ENCODE measurements around the gene STXBP6.

The STXBP6 gene

DNA sequence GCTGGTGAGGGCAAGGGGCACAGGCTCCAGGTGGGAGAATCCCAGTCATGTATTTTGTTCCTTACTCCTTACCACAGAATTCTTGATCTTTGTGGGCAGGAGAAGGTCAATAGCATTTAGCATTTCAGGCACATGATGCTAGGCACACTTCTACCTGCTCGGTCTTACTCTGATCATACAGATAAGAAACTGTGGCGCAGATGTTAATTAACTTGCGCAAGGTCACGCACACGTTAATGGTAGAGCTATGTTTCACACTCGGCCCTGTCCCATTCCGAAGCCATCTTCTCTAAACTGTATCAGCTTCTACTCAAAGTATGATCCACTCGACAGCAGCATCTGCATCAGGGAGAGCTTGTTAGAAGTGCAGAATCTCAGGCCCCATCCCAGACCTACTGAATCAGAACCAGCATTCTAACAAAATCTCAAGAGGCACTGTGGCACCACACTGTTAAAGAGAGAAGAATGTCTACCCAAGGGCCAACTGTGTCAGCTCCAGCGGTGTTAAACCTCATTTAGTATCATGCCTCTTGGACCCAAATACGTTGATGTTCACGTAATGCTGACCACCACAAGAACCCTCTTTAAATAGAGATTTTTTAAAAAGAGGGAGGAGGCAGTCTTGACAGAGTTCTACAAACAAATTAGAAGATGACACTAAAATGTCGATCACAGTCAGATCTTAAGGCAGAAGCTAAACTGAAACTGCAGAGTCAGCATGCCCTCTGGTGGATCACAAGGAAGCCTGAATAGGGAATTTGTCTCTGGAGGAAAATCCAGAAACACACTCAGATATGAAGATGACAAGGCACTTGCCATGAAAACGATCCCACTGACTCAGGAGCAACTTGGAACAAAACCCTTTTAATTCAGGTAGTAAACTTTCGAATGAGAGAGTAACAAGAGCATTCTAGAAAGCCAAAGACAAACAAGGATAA, 7.3 kb downstream of the STXBP6 start:
- no peaks in the 10 kb centered on the region for H3K9me3 Mint-ChIP-seq

DNA sequence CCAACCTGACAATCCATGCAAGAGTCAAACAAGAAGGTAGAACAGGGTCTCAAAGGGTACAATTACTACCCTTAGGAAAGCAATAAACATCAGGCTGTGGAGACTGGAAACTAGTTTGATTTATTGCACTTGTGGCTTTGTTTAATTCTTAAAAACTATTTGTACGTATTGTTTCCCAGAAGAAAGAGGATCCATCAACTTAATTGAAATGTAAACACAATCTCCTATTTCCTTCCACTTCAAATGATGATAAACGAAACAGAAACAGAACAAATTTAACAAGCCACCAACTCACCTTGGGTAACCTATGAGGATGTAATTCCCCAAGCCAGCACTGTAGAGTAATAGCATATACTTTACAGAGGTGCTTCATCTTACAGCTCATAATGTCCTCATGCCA, 8.0 kb downstream of the STXBP6 start:
- Mint-ChIP-seq H3K9me3 (no peaks in the 10 kb centered on the region), H3K27ac (peak overlapping the region in 2 of 3 experiments; percentile 17 to 61), H3K4me3 (no peak overlapping the region), H3K27me3 (ENCODE audit: low read depth) (peaks cover 20% of the 10 kb centered on the region), H3K4me1 (peaks cover 9% of the 10 kb centered on the region), H3K36me3 (ENCODE audit: low read depth) (no peaks in the 10 kb centered on the region)
- TF ChIP-seq, protein P1, sequence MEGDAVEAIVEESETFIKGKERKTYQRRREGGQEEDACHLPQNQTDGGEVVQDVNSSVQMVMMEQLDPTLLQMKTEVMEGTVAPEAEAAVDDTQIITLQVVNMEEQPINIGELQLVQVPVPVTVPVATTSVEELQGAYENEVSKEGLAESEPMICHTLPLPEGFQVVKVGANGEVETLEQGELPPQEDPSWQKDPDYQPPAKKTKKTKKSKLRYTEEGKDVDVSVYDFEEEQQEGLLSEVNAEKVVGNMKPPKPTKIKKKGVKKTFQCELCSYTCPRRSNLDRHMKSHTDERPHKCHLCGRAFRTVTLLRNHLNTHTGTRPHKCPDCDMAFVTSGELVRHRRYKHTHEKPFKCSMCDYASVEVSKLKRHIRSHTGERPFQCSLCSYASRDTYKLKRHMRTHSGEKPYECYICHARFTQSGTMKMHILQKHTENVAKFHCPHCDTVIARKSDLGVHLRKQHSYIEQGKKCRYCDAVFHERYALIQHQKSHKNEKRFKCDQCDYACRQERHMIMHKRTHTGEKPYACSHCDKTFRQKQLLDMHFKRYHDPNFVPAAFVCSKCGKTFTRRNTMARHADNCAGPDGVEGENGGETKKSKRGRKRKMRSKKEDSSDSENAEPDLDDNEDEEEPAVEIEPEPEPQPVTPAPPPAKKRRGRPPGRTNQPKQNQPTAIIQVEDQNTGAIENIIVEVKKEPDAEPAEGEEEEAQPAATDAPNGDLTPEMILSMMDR (IDR thresholded peaks at IDR 0.05; ENCODE audit: unreplicated experiment in 3 of 3) = no peak

More for the DNA sequence above, 7.3 kb downstream of the STXBP6 start:
- peaks cover 9% of the 10 kb centered on the region for H3K4me1 Mint-ChIP-seq
- no peaks in the 10 kb centered on the region for H3K36me3 Mint-ChIP-seq (ENCODE audit: low read depth)
- peak overlapping the region in 1 of 3 experiments; percentile 18 for H3K4me3 Mint-ChIP-seq
- peak overlapping the region in 1 of 3 experiments; percentile 6 for H3K27ac Mint-ChIP-seq
- H3K27me3 Mint-ChIP-seq (ENCODE audit: low read depth) = peaks cover 27% of the 10 kb centered on the region
- TF ChIP-seq, protein P1 (IDR thresholded peaks at IDR 0.05; ENCODE audit: unreplicated experiment in 3 of 3) = peak; percentile 55 to 67 (median 63)

DNA sequence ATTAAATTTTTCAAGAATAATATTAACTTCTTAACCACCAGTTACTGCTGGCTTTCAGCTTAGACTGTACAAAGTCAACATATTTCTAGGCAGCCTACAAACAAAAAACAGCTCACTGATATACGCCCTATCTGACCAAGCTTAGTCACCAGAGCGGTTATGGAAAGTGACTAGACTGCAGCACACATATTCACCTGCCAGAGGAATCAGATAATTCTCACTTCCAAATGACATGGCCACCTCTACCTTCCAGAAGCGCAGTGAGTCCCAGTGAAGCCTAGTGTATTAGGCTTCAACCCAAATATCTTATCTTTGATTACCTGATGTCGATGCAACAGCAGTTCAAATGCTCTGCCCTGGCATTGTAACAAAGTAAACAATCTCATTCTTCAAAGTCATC, 8.5 kb downstream of the STXBP6 start:
- peaks cover 9% of the 10 kb centered on the region for H3K4me1 Mint-ChIP-seq
- peaks cover 16% of the 10 kb centered on the region for H3K27me3 Mint-ChIP-seq (ENCODE audit: low read depth)
- H3K36me3 Mint-ChIP-seq (ENCODE audit: low read depth) = no peaks in the 10 kb centered on the region
- no peaks in the 10 kb centered on the region for H3K9me3 Mint-ChIP-seq
- H3K4me3 Mint-ChIP-seq = no peak overlapping the region
- TF ChIP-seq, protein P1 (IDR thresholded peaks at IDR 0.05; ENCODE audit: unreplicated experiment in 3 of 3) = no peak
- peak overlapping the region in 2 of 3 experiments; percentile 17 to 61 for H3K27ac Mint-ChIP-seq

DNA sequence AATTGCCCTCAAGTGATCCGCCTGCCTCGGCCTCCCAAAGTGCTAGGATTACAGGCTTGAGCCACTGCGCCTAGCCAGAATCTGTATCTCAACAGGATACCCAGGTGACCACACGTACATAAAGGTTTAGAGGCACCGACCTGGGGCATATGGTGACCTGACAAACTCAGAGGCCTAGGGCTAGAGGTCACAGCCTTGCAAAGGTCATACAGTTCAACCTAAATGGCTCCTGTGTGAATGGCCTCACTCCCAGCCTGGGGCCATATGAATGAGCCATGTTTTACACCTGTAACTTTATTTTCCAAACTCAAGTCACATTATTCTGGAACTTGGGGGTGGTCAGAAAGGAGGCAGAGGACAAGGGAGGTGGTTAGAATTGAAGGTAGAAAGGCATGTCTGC, 10.0 kb downstream of the STXBP6 start:
- no peak overlapping the region for H3K4me3 Mint-ChIP-seq
- peaks cover 14% of the 10 kb centered on the region for H3K27me3 Mint-ChIP-seq (ENCODE audit: low read depth)
- TF ChIP-seq, protein P1 (IDR thresholded peaks at IDR 0.05; ENCODE audit: unreplicated experiment in 3 of 3) = no peak
- H3K9me3 Mint-ChIP-seq = no peaks in the 10 kb centered on the region
- peaks cover 9% of the 10 kb centered on the region for H3K4me1 Mint-ChIP-seq
- no peak overlapping the region for H3K27ac Mint-ChIP-seq
- no peaks in the 10 kb centered on the region for H3K36me3 Mint-ChIP-seq (ENCODE audit: low read depth)

DNA sequence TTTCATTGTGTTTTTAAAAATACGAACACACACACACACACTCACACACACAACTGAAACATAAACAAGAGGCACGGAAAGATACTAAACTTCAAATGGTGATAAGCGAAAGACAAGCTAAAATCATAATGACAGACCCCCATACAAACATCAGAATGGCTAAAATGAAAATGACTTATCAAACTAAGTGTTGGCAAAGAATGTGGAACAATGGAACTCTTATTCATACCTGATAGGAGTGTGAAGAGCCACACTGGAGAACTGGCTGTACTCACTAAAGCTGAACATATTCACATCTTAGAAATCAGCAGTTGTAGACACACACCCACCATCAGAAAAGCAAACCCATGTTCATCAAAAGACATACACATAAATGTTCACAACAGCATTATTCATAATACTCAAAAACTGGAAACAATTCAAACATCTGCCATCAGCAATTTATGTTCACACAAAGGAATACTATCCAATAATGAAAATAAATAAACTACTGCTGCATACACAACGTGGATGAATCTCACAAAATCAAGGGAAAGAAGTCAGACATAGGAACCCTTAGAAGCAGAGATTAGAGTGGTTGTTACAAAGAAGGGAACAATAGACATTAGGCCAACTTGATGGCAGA, 11.8 kb downstream of the STXBP6 start:
- peaks cover 9% of the 10 kb centered on the region for H3K4me1 Mint-ChIP-seq
- TF ChIP-seq, protein P1 (IDR thresholded peaks at IDR 0.05; ENCODE audit: unreplicated experiment in 3 of 3) = no peak
- no peaks in the 10 kb centered on the region for H3K9me3 Mint-ChIP-seq
- peaks cover 5% of the 10 kb centered on the region for H3K27me3 Mint-ChIP-seq (ENCODE audit: low read depth)
- no peak overlapping the region for H3K27ac Mint-ChIP-seq
- no peaks in the 10 kb centered on the region for H3K36me3 Mint-ChIP-seq (ENCODE audit: low read depth)
- no peak overlapping the region for H3K4me3 Mint-ChIP-seq
